ENCODE results near the gene DVL2. TPM values are rescaled to one million over a fixed set of nuclear protein-coding genes. Genes with fewer than 3 reads are reported as not detected.

DVL2 gene
- total RNA-seq, 4 donors from 2014 or later: 34.5 to 55.5 (median 43.7) TPM

DNA sequence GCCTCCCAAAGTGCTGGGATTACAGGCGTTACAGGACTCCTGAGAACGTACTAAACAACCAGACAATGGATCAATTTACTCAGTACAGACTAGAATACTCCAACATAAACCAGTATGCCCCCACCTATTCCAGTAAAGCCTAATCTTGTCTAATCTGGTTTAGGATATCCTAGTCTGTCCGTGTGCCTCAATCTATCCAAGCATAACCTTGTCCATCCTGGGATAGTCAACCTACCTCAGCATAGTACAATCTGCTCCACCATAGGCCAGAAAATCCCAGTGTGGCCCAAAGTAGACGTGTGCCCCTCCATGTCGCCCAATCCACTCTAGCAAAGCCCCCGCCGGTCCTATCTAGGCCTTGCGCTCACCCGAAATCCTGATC, 625 bp downstream of the DVL2 start:
- Histone ChIP-seq H3K27me3 (no peaks in the 10 kb centered on the region), H3K9me3 (no peaks in the 10 kb centered on the region), H3K4me1 (peaks cover 24 to 77% (median 64%) of the 10 kb centered on the region in 4 donors), H3K27ac (replicated peaks in 1 of 4) (peak overlapping the region; percentile 86 to 97 (median 94)), H3K36me3 (peaks cover 19 to 43% (median 39%) of the 10 kb centered on the region in 4 donors), H3K4me3 (peak overlapping the region; percentile 74 to 97 (median 96))
- 0% methylated on average over 7 of the region's 9 CpGs for WGBS
- no peak for DNase-seq (ENCODE audit: extremely low spot score)
- TF ChIP-seq, protein P1, sequence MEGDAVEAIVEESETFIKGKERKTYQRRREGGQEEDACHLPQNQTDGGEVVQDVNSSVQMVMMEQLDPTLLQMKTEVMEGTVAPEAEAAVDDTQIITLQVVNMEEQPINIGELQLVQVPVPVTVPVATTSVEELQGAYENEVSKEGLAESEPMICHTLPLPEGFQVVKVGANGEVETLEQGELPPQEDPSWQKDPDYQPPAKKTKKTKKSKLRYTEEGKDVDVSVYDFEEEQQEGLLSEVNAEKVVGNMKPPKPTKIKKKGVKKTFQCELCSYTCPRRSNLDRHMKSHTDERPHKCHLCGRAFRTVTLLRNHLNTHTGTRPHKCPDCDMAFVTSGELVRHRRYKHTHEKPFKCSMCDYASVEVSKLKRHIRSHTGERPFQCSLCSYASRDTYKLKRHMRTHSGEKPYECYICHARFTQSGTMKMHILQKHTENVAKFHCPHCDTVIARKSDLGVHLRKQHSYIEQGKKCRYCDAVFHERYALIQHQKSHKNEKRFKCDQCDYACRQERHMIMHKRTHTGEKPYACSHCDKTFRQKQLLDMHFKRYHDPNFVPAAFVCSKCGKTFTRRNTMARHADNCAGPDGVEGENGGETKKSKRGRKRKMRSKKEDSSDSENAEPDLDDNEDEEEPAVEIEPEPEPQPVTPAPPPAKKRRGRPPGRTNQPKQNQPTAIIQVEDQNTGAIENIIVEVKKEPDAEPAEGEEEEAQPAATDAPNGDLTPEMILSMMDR (IDR thresholded peaks at IDR 0.05): no peak
- TF ChIP-seq POLR2A (IDR thresholded peaks at IDR 0.05; ENCODE audit: low read depth) (no peak), EP300 (IDR thresholded peaks at IDR 0.05) (no peak), POLR2AphosphoS5 (IDR thresholded peaks at IDR 0.05) (no peak)
- intact Hi-C loops (cut with DNase I): no loop called here

DNA sequence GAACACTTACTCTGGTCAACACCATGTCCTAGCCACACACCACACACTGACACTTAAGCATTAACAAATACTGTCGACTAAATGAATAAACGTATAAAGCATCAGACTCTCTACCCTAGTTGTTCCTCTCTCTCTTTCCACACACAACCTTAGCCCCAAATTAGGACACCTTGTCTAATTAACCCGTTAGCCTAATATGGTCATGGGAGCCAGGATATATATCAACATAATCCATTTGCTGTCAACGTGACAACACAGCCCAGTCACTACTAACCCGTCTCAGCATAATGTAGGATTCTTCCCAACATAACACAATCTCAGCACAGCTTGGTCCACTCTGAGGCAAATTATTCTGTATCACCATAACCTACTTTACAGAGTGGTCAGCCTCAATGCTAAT, 2.2 kb downstream of the DVL2 start:
- intact Hi-C loops (cut with DNase I): no loop called here
- no peaks in the 10 kb centered on the region for H3K9me3 ChIP-seq
- TF ChIP-seq, protein P1 (IDR thresholded peaks at IDR 0.05): no peak
- TF ChIP-seq POLR2AphosphoS5 (IDR thresholded peaks at IDR 0.05) (no peak), EP300 (IDR thresholded peaks at IDR 0.05) (no peak), POLR2A (IDR thresholded peaks at IDR 0.05; ENCODE audit: low read depth) (no peak)
- no peak overlapping the region for H3K27ac ChIP-seq (replicated peaks in 1 of 4)
- H3K4me3 ChIP-seq: no peak overlapping the region
- 63% methylated on average over 5 of the region's 5 CpGs for WGBS
- peaks cover 19 to 57% (median 55%) of the 10 kb centered on the region in 4 donors for H3K36me3 ChIP-seq
- H3K27me3 ChIP-seq: no peaks in the 10 kb centered on the region
- no peak for DNase-seq (ENCODE audit: extremely low spot score)
- peaks cover 19 to 70% (median 61%) of the 10 kb centered on the region in 4 donors for H3K4me1 ChIP-seq

DNA sequence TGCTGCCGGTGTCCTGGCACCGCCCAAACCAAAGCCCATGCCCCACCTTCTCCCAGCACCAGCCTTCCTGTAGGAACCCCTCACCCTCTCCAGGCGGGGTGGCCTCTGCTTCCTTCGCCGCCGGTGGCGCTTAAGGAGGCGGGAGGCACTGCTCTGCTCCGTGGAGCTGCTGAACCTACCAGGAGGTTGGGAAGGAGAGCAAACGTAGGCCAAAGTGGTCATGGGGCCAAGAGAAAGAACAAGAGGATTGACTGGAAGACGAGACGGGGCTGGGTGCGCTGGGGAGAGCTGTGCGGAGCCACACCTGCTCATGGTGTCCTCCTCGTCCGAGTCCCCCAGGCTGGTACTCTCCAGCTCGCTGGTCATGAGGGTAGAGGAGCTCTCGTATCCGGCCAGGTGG, 4.8 kb downstream of the DVL2 start:
- Histone ChIP-seq H3K27ac (replicated peaks in 1 of 4) (no peak overlapping the region), H3K36me3 (peaks cover 23 to 64% (median 62%) of the 10 kb centered on the region in 4 donors), H3K4me3 (no peak overlapping the region), H3K4me1 (peaks cover 12 to 48% (median 44%) of the 10 kb centered on the region in 4 donors), H3K27me3 (no peaks in the 10 kb centered on the region), H3K9me3 (no peaks in the 10 kb centered on the region)
- DNase-seq (ENCODE audit: extremely low spot score): no peak
- TF ChIP-seq, protein P1 (IDR thresholded peaks at IDR 0.05): no peak
- TF ChIP-seq EP300 (IDR thresholded peaks at IDR 0.05) (no peak), POLR2AphosphoS5 (IDR thresholded peaks at IDR 0.05) (no peak), POLR2A (IDR thresholded peaks at IDR 0.05; ENCODE audit: low read depth) (no peak)
- WGBS: 89% methylated on average over 17 of the region's 19 CpGs
- intact Hi-C loops (cut with DNase I): no loop called here

DNA sequence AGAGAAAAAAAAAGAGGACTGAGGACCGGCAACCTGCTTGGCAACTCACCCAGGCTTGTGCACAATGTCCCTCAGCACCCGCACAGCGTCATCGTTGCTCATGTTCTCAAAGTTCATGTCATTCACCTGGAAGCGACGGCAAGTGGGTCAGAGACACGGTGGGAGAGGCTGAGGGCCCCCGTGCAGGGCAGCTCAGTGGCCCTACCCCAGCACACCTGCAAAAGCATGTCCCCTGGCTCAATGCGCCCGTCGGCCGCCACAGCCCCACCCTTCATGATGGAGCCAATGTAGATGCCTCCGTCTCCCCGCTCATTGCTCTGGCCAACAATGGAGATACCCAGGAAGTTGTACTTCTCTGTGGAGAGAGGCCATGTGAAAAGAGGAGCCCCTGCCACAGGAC, 5.4 kb downstream of the DVL2 start:
- intact Hi-C loops (cut with DNase I): no loop called here
- H3K9me3 ChIP-seq: no peaks in the 10 kb centered on the region
- DNase-seq (ENCODE audit: extremely low spot score): no peak
- H3K27me3 ChIP-seq: no peaks in the 10 kb centered on the region
- no peak overlapping the region for H3K4me3 ChIP-seq
- TF ChIP-seq, protein P1 (IDR thresholded peaks at IDR 0.05): no peak
- TF ChIP-seq POLR2AphosphoS5 (IDR thresholded peaks at IDR 0.05) (no peak), POLR2A (IDR thresholded peaks at IDR 0.05; ENCODE audit: low read depth) (no peak), EP300 (IDR thresholded peaks at IDR 0.05) (no peak)
- 90% methylated on average over 8 of the region's 14 CpGs for WGBS
- H3K36me3 ChIP-seq: peaks cover 29 to 70% (median 67%) of the 10 kb centered on the region in 4 donors
- peaks cover 14 to 52% (median 45%) of the 10 kb centered on the region in 4 donors for H3K4me1 ChIP-seq
- peak overlapping the region in 1 of 4 donors; percentile 34 for H3K27ac ChIP-seq (replicated peaks in 1 of 4)
